GM12801 (cell line): ENCODE results near the gene UTP11.

ENCODE experiments used
- TF ChIP-seq, protein P1 (sequence below): IDR thresholded peaks from one replicate; pipeline ENCODE4 v1.5.1; 2011; ENCODE audit warnings: control low read depth; ENCODE audit not compliant: insufficient read length; ENCODE audit errors: extremely low read depth

Gene UTP11

DNA sequence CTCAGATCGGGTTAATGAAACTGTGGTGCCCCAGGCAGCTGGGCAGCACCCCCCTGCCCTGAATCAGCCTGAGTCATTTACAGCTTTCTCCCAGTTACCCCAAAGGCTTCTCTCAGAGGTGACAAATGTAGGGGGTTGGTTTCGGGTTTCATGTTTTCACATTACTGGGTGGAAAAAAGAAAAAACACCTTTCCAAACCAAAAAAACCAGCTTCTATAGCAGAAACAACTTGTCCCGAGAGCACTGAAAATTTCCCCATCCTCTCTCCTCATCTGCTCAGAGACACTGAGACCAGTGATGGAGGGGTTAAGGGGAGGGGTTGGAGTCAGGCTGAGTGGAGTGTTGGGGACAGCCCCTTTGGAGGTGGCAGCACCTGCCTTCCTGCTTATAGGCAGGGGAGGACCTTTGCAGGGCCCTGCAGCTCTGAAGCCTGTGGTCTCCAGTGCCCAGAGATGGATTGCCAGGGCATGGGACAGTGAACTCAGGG, 15.6 kb downstream of the UTP11 start:
- TF ChIP-seq, protein P1, sequence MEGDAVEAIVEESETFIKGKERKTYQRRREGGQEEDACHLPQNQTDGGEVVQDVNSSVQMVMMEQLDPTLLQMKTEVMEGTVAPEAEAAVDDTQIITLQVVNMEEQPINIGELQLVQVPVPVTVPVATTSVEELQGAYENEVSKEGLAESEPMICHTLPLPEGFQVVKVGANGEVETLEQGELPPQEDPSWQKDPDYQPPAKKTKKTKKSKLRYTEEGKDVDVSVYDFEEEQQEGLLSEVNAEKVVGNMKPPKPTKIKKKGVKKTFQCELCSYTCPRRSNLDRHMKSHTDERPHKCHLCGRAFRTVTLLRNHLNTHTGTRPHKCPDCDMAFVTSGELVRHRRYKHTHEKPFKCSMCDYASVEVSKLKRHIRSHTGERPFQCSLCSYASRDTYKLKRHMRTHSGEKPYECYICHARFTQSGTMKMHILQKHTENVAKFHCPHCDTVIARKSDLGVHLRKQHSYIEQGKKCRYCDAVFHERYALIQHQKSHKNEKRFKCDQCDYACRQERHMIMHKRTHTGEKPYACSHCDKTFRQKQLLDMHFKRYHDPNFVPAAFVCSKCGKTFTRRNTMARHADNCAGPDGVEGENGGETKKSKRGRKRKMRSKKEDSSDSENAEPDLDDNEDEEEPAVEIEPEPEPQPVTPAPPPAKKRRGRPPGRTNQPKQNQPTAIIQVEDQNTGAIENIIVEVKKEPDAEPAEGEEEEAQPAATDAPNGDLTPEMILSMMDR: no peak

DNA sequence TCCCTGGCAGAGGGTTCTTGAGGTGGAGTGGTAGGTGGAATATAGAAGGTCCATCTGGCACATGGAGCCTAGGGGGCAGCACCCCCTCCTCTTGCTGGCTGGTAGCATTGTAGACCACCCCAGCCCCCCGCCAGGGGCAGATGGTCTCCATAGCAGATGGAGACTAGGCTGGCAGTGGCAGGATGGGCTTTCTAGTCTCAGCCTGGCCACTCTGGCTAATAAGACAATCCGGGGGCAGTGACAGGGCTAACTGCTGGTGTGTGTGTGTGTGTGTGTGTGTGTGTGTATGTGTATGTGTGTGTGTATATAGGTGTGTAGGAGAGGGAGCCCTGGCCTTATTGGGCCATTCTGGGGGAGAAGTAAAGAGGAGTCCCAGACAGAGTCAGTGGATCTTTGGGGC, 16.1 kb downstream of the UTP11 start:
- TF ChIP-seq, protein P1: no peak

DNA sequence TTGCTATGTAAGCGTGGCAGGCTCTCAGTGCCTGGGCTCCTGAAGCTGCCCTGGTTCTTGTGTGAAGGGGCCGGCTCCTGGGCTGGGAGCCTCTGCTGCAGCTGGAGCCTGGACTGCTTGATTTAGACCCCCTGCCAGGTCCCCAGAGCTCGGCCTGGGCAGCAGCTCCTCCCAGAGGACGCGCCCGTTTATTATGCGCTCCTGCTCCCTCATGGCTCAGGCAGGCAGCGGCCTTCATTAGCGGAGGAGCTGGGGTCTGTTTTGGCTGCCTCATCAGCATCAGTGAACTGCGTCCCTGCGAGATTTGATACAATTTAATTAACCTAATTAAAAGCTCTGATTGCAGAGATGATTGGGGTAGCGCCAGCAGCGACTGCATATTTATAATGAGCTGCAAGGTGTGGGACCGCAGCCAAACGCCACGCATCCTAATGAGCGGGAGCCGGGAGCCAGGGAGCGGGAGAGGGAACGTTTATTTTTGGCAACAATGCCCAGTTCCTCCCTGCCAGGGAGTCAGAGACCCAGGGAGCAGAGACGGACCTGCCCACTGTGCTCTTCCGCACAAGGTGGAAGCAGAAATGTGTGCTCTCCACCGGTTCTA, 16.6 kb downstream of the UTP11 start:
- TF ChIP-seq, protein P1: no peak

DNA sequence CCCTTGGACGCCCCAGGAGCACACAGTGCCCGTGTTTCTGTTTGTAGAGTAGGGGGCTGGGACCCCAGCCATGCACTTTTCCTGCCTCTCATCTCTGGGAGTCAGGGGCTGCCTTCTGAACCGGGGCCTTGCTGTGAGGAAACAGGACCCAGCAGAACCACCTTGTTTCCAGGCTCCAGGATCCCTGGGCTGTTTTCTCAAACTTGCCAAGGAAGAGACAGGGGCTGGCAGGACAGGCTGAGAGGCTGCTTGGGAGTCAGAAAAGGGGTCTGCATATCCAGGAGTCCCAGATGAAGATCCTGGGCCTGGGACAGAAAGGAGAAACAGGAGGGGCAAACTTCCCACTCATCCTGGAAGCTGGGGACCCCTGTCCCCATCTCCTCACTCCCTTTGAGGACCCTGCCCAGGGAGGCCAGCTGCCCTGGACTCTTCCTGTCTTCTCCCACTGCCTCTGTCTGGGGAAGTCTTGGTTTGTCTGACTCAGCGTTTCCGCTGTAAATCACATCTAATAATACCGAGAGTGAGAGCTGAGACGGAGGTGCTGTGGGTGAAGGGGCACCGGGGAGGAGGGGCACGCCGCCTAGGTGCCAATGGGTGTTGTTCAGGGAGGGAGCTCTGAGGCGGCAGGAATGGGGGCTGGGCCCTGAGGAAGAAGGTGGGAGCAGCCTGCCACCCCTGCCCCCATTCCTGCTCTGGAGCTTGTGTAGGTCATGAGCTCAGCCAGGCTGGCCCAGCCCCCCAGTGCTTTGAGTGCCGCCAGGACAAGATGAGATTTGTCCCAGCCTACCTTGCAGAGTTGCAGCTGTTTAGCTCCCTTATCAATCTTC, 17.4 kb downstream of the UTP11 start:
- TF ChIP-seq, protein P1: no peak

DNA sequence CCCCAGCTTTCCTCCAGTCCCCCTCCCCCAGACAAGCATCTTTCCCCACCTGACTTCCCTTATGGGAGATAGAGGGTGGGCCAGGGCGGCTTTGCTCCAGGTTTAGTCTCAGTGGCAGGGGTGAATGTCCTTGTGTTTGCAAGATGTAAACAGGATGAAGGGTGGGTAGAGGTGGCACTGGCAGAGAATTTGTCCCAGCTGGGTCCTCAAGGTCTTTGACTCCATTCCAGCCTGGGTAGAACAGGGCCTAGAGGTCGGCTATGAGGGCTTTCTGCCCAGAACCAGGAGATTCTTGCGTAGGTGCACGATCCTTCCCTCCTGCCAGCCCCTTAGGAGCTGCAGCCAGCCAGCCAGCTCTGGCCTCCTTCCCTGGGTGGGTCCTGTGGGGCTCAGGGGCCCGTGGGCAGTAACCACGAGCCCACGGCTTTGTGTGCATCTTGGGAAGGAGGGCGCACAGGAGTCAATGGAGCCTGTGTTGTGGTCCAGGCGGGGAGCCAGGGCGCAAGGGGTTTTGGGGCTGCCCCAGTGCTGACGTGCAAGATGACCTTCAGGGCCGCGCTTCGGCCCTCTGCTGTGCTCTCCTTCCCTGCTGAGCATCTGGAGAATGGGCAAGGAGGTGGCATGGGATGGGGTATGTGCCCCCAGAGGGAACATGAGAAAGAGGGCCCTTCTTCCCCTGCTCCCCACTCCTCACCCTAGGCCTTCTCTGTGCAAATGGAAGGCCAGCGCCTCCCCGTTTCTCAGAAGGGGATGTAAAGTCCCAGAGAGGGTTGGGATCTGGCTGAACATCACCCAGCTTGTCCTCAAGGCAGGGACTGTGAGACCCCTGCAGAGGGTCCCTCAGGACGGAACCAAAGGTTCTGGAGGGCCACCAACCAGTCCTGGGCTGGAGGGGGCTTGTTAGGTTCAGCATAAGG, 18.3 kb downstream of the UTP11 start:
- TF ChIP-seq, protein P1: no peak

DNA sequence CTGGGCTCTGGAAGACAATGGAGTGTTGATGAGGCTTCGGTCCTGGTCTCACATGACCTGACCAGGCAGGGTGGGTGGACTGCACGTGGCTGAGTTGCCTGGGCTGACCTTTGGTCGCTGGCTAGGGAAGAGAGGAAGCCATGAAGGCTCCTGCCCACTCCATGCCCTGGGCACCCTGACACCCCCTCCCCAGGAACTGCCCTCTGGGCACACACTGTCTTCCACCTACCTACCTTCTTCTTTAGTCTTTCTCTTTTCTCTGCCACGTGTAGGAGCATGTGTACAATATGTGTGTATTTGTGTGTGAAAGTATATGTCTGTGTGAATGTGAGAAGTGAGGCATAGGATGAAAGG, 19.0 kb downstream of the UTP11 start:
- TF ChIP-seq, protein P1: no peak

DNA sequence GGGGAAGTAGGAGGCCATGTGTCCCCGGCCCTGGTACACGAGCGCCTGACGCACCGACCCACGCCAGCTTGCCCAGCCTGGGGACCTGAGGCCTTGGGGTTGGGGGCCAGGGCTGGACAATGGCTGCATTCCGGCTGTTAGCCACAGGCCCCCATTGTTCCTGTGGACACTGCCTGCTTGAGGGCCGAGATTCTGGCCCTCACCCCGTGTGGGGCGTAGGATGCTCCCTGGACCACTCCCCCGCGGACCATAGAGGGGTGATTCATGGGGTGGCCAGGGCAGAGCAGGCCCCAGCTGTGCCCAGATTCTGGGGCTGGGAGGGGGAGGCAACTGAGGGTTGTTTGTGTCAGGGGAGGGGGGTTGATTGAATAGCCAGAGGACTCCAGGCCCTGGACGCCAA, 22.3 kb downstream of the UTP11 start:
- TF ChIP-seq, protein P1: no peak
